OCI-M1 (cell line): ENCODE measurements around the gene AP3D1.
"Not testable (repeated sequence)": the region's sequence is repeated elsewhere in the genome, so short reads cannot be mapped to it uniquely, and the experiment has no call there.

Experiments used
- DNase-seq: peaks from one replicate; lab custom pipeline; 2025; lab: John Stamatoyannopoulos, UW

The AP3D1 gene

GRCh38 chr19:2110822-2111221 lies 40.5 kb downstream of the AP3D1 start:
- DNase-seq: no peak

- DNase-seq: no peak
Observed at GRCh38 chr19:2109046-2109864, 42.1 kb downstream of the AP3D1 start.

DNA sequence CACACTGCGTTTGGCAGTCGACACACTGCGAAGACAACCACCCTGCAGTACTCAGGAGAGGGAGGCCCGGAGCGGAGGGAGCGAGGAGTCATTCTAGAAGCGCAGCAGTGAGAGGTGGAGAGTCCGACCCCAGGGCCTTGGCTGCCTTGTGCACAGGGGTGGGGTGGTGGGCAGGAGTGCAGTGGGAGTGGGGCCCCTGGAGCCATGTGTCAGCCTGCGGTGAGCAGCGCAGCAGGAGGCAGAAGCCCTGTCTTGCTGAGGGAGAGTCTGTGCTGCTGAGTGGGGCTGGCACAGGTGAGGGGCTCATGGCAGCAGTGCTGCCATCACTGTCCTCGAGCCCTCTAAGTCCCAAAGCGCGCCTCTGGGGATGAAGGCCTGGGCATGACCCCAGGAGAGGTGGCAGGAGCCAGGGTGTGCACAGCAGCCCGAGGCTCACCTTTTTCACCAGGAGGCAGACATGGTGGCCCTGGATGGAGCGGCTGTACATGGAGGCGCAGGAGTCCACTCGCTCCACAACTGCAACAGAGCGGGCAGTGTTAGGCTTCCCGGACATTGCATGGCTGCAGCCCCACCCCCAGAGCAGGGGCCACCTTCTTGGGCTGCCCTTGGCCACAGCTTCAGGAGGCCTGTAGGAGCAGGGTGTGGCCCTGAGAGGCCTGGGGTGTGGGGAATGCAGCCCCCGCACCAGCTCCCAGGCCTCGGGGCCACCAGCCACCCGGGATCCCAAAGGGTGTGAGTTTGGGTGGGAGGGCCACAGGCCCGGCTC lies 42.9 kb downstream of the AP3D1 start:
- no peak for DNase-seq

- no peak for DNase-seq
Observed at GRCh38 chr19:2103045-2103707, 48.2 kb downstream of the AP3D1 start.

- DNase-seq: no peak
Observed at GRCh38 chr19:2101417-2102335, 49.7 kb downstream of the AP3D1 start.

DNA sequence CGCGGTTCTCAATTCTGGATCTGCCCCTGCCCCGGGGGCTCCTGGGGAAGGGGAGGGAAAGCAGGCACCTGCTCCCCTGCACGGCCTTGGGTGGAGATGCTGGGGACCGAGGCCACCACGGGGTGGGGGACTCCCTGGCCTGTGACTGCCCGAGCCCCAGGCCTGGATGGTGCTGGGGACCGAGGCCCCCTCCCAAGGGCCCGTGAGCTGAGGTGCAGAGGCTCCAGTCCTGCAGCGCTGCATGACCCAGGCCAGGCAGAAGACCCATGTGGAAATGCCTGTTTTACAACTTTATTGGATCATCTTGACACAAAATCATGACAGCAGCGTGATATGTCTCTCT lies 50.7 kb downstream of the AP3D1 start:
- DNase-seq: no peak

DNA sequence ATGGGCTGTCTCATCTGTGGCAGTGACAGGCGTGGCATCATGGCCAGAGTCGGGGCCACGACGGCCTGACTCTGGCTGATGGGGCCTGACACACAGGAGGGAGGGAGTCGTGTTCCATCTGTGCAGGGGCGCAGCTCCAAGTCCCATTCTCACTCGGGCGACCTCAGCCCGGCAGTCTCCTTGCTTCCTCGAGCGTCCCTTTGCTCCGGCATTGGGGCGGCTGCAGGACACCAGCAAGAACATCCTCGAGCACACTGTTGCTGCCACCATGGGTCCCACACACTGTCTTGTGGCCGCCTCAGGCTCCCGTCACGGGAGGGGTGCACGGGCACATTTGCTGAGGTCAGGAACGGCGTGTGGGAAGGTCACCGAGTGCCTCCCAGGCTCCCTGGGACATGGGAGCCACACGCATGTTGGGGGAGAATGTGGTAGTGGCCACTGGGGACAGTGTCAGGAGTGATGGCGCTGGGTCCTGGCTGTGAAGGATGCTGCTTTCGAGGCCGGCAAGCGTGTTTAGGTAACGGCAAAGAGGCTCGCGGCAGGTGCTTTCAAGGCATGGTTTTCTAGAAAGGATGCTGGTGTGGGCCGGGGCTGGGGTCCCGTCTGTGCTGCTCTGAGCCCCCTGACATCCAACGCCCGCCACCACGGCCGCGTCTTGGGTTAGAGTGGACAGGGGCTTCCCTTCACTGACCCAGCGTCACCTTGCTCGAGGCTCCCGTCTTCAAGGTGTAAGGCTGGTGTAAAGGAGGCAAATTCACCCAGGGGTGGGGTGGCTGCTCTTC lies 51.2 kb downstream of the AP3D1 start:
- no peak for DNase-seq

DNA sequence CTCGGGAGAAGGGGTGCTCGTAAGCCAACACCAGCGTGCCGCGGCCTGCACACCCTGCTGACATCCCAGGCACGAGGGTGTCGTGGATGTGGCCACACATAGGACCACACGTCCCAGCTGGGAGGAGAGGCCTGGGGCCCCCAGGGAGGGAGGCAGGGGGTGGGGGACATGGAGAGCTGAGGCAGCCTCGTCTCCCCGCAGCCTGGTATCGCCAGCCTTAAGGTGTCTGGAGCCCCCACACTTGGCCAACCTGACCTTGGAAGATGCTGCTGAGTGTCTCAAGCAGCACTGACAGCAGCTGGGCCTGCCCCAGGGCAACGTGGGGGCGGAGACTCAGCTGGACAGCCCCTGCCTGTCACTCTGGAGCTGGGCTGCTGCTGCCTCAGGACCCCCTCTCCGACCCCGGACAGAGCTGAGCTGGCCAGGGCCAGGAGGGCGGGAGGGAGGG lies 52.3 kb downstream of the AP3D1 start:
- no peak for DNase-seq

- no peak for DNase-seq
Observed at GRCh38 chr19:2097886-2098327, 53.5 kb downstream of the AP3D1 start.

DNA sequence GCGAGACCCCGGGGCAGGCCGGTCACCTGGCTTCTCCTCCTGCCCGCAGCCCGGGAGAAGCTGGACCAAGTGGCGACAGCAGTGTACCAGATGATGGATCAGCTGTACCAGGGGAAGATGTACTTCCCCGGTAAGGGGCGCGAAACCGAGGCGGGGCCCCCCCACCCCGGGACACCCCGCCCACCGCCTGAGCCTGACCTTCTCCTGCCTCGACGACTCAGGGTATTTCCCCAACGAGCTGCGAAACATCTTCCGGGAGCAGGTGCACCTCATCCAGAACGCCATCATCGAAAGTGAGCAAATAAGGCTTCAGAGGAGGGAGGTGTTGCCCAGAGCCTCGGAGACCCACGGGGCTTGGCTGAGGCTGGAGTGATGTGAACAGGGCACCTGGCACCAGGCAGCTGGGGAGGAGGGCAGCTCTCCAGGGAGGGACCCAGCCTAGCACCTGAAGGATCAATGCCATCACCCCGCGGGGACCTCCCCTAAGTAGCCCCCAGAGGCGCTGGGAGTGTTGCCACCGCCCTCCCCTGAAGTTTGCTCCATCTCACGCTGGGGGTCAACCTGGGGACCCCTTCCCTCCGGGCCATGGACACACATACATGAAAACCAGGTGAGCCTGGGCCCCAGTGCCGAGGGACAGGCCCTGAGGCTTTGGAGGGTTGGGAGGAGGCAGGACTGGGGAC lies 54.0 kb downstream of the AP3D1 start:
- no peak for DNase-seq

GRCh38 chr19:2096480-2097202 lies 54.7 kb downstream of the AP3D1 start, which contains the start of gene IZUMO4:
Gene IZUMO4, plus strand, starts transcription at chr19:2096915. Its CDS starts 31 bp downstream, at chr19:2096946.
- DNase-seq: peak; percentile 96

DNA sequence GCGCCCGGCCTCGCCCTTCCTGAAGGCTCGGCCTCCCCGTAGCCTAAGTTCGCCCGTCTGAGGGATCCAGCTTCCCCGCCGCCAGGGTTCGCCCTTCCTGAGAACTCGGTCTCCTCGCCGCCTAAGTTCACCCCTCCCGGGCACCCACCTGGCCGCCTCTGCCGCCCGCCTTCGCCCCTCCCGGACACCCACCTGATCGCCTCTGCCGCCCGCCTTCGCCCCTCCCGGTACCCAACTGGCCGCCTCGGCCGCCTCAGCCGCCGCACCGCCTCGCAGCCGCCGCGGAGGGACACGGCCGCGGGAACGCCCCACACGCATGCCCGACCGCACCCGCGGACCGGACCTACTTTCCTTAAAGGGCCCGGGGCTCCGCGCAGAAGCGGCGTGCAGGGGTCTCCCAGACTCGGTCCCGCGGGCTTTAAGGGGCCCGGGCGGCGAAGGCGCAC lies 55.3 kb downstream of the AP3D1 start, which contains the start of gene MOB3A:
TSS of gene MOB3A (minus strand) at position 293 of the 446 bp plus-strand sequence. CDS start 17,766 bp downstream, outside the sequence.
- no peak for DNase-seq

DNA sequence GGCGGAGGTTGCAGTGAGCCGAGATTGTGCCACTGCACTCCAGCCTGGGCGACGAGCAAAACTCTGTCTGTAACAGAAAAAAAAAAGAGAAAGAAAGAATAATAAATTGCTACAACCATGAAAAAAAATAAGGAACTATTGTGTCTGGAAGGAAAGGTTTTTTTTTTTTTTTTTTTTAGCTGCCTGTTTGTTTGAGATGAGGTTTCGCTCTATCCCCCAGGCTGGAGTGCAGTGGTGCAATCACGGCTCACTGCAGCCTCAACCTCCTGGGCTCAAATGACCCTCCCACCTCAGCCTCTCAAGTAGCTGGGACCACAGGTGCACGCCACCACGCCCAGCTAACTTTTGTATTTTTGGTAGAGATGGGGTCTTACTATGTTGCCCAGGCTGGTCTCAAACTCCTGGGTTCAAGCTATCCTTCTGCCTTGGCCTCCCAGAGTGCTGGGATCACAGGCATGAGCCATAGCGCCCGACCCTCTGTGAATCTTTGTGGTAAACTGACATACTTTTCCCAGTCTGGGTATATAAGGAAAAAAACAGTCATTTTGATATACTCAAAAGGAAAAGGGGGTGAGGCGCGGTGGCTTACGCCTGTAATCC lies 59.3 kb downstream of the AP3D1 start:
- DNase-seq: not testable (repeated sequence)

DNA sequence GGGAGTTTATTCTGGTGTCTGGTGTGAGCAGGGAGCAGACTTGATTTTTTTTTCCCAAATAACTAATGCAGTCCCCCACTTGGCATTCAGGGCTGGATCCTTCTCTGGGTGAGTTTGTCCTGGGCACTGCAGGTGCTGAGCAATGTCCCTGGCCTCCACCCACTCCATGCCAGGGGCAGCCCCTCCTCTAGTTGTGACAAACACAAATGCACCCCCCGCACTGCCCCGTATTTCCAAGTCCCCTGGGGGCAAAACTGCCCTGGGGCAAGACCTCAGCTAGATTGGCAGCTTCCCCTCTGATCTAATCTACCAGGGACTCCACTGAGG lies 61.7 kb downstream of the AP3D1 start:
- DNase-seq: no peak

- no peak for DNase-seq
Observed at GRCh38 chr19:2089001-2089711, 62.2 kb downstream of the AP3D1 start.

- DNase-seq: no peak
Observed at GRCh38 chr19:2087621-2088100, 63.7 kb downstream of the AP3D1 start.

DNA sequence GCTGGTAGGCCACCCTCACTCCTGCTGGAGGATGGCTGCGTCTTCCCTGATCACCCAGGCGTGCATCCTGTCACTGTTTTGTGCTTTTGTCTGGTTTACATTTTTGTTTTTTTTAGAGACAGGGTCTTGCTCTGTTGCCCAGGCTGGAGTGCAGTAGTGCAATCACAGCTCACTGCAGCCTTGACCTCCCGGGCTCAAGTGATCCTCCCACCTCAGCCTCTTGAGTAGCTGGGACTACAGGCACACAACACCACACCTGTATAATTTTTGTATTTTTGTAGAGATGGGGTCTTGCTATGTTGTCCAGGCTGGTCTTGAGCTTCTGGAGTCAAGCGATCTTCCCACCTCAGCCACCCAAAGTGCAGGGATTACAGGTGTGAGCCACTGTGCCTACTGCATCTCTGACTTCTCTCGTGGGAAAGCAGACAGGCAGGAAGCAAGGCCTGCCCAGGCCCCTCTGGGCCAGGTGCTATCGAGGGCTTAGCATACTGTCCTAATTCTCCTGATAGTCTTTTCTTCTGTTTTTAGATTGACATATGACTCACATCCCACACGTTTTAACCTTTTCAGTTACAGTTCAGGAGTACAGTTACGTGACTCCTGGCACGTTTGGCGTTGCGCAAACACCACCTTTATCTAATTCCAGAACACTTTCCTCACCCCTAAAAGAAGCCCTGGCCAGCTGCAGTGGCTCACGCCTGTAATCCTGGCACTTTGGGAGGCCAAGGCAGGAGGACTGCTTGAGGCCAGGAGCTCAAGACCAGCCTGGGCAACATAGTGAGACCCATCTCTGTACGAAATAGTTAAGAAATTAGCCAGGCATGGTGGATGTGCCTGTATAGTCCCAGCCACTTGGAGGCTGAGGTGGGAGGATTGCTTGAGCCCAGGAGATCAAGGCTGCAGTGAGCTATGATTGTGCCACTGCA lies 64.4 kb downstream of the AP3D1 start:
- DNase-seq: not testable (repeated sequence)
